Lung (tissue), 12 donors: Measurements from ENCODE around the gene ARSB. TPM values are rescaled to one million over a fixed set of nuclear protein-coding genes. Genes with fewer than 3 reads are reported as not detected.
"Not testable (repeated sequence)": the region's sequence is repeated elsewhere in the genome, so short reads cannot be mapped to it uniquely, and the experiment has no call there.

ENCODE experiments used
- ATAC-seq: fragments of 200-7000 bp; cut with Tn5 transposase; one replicate; pipeline ENCODE4 v1.9.1; 2020; ENCODE audit warnings: moderate number of reproducible peaks; ENCODE audit not compliant: insufficient read depth, low FRiP score
- DNase-seq, 3 donors: peaks; one replicate each; pipeline ENCODE4 v3.0.0-alpha.2; 2013 to 2017
- H3K27ac ChIP-seq, 2 donors: one replicate each; pipeline ENCODE4 v1.5.1; 2013; ENCODE audit warnings: mild to moderate bottlenecking in 2 of 2, moderate library complexity in 2 of 2, control low read depth in 1 of 2, inconsistent platforms in 1 of 2, low read depth in 1 of 2, low read length in 1 of 2
- H3K27me3 ChIP-seq, 3 donors: one replicate each; pipeline ENCODE4 v1.5.1; 2013; ENCODE audit warnings: low read length in 2 of 3; ENCODE audit not compliant: control insufficient read depth in 3 of 3, insufficient read depth in 3 of 3
- H3K36me3 ChIP-seq, 4 donors: one replicate each; pipeline ENCODE4 v1.5.1; 2013; ENCODE audit warnings: low read length in 4 of 4, mild to moderate bottlenecking in 1 of 4, moderate library complexity in 1 of 4; ENCODE audit not compliant: control insufficient read depth in 4 of 4, insufficient read depth in 4 of 4
- H3K4me1 ChIP-seq, 5 donors: one replicate each; pipeline ENCODE4 v1.5.1; 2013; ENCODE audit warnings: low read length in 5 of 5, mild to moderate bottlenecking in 2 of 5, moderate library complexity in 1 of 5; ENCODE audit not compliant: control insufficient read depth in 5 of 5, insufficient read depth in 5 of 5
- H3K4me3 ChIP-seq: one replicate; pipeline ENCODE4 v1.5.1; 2013; ENCODE audit warnings: mild to moderate bottlenecking, control low read depth, moderate library complexity
- H3K9ac ChIP-seq, 2 donors: one replicate each; pipeline ENCODE4 v1.5.1; 2013; ENCODE audit warnings: low read length in 2 of 2, control low read depth in 1 of 2; ENCODE audit not compliant: insufficient read depth in 1 of 2
- H3K9me3 ChIP-seq, 4 donors: one replicate each; pipeline ENCODE4 v1.5.1; 2013; ENCODE audit warnings: low read length in 3 of 4, mild to moderate bottlenecking in 1 of 4, moderate library complexity in 1 of 4; ENCODE audit not compliant: control insufficient read depth in 4 of 4, insufficient read depth in 3 of 4
- CTCF ChIP-seq: IDR thresholded peaks from 2 replicates; pipeline ENCODE4 v1.5.1; 2012; ENCODE audit warnings: mild to moderate bottlenecking; ENCODE audit errors: control extremely low read depth, extremely low read depth
- WGBS, 2 donors: extraction: QIAGEN DNeasy Blood & Tissue Kit; methylation state at CpG; one replicate each; pipeline ENCODE4 v1.1.7; 2013; 5-methylcytosine and 5-hydroxymethylcytosine counted together
- polyA plus RNA-seq, 2 donors: library from polyadenylated mRNA; stranded (reverse); fragments of 200-250 nt; gene quantifications; one replicate each; pipeline ENCODE4 v1.2.1, GENCODE V29; 2013
- total RNA-seq, 2 donors: library from RNA; depleted of rRNA in 1 of 2; stranded (reverse); fragments of >200 nt in 1 of 2; gene quantifications; one replicate each; pipeline ENCODE4 v1.2.1, GENCODE V29; 2014 to 2021
- donor health status: control.
- donor health status: control.
- donor health status: Bipolar disorder and iron deficiency.
- donor health status: healthy.
- donor health status: DM: yes; HTN: yes; CAD: no.

Gene ARSB
- total and polyA plus RNA-seq, 4 donors, result 3.2 to 17.3 (median 11.1) TPM

GRCh38 chr5:78881884-78882283 is 103.2 kb downstream of the ARSB start:
- ATAC-seq, result no peak
- TF ChIP-seq CTCF, result no peak

GRCh38 chr5:78879516-78879915 is 105.6 kb downstream of the ARSB start:
- H3K27ac ChIP-seq, result no peak overlapping the region
- no peaks in the 10 kb centered on the region for H3K27me3 ChIP-seq
- WGBS, 2 donors, result 81 to 93% methylated on average over 10 of the region's 10 CpGs
- no peak for TF ChIP-seq CTCF
- H3K9ac ChIP-seq, result no peak overlapping the region
- no peak for ATAC-seq
- no peaks in the 10 kb centered on the region for H3K9me3 ChIP-seq
- no peak overlapping the region for H3K4me3 ChIP-seq
- no peak for DNase-seq
- H3K36me3 ChIP-seq, result no peaks in the 10 kb centered on the region
- H3K4me1 ChIP-seq, result no peaks in the 10 kb centered on the region

More at GRCh38 chr5:78881884-78882283, 103.2 kb downstream of the ARSB start:
- Histone ChIP-seq H3K4me3 (no peak overlapping the region), H3K9ac (no peak overlapping the region), H3K36me3 (peaks cover 0 to 6% (median 0%) of the 10 kb centered on the region in 4 donors), H3K27ac (no peak overlapping the region), H3K9me3 (no peaks in the 10 kb centered on the region), H3K4me1 (peaks cover 0 to 7% (median 0%) of the 10 kb centered on the region in 5 donors), H3K27me3 (no peaks in the 10 kb centered on the region)
- WGBS, 2 donors, result 79 to 92% methylated on average over 3 of the region's 3 CpGs
- DNase-seq, result no peak

- H3K36me3 ChIP-seq, ATAC-seq, H3K4me1 ChIP-seq, H3K4me3 ChIP-seq, H3K9me3 ChIP-seq, H3K9ac ChIP-seq, H3K27me3 ChIP-seq, DNase-seq, H3K27ac ChIP-seq: not testable (repeated sequence)
- 97 to 98% methylated on average over 2 of the region's 2 CpGs for WGBS, 2 donors
Measured at GRCh38 chr5:78866076-78866475, 119.0 kb downstream of the ARSB start.

GRCh38 chr5:78858364-78858763 is 126.7 kb downstream of the ARSB start:
- H3K36me3 ChIP-seq, result peaks cover 0 to 8% (median under 1%) of the 10 kb centered on the region in 4 donors
- peaks cover 0 to 4% (median 1%) of the 10 kb centered on the region in 4 donors for H3K9me3 ChIP-seq
- no peaks in the 10 kb centered on the region for H3K4me1 ChIP-seq
- no peak for DNase-seq
- H3K27me3 ChIP-seq, result no peaks in the 10 kb centered on the region
- TF ChIP-seq CTCF, result no peak
- 84 to 88% methylated on average over 1 of the region's 1 CpG for WGBS, 2 donors
- no peak for ATAC-seq
- no peak overlapping the region for H3K27ac ChIP-seq
- no peak overlapping the region for H3K9ac ChIP-seq
- no peak overlapping the region for H3K4me3 ChIP-seq
